IPS-18a (cell line): Measurements from ENCODE around the gene PIAS4.

Source experiments
- H3K27ac ChIP-seq: one replicate; pipeline ENCODE4 v1.5.1; 2013; ENCODE audit warnings: low read length
- H3K27me3 ChIP-seq: one replicate; pipeline ENCODE4 v1.6.1; 2013; ENCODE audit warnings: mild to moderate bottlenecking, low read length; ENCODE audit not compliant: control insufficient read depth, insufficient read depth
- H3K36me3 ChIP-seq: one replicate; pipeline ENCODE4 v1.6.1; 2013; ENCODE audit warnings: low read depth, low read length; ENCODE audit not compliant: control insufficient read depth
- H3K4me1 ChIP-seq: one replicate; pipeline ENCODE4 v1.6.1; 2013; ENCODE audit warnings: low read depth, low read length; ENCODE audit not compliant: control insufficient read depth
- H3K4me3 ChIP-seq: one replicate; pipeline ENCODE4 v1.5.1; 2013; ENCODE audit warnings: low read length
- H3K9ac ChIP-seq: one replicate; pipeline ENCODE4 v1.6.1; 2013; ENCODE audit warnings: mild to moderate bottlenecking, low read length, moderate library complexity
- H3K9me3 ChIP-seq: one replicate; pipeline ENCODE4 v1.6.1; 2013; ENCODE audit warnings: low read depth, low read length; ENCODE audit not compliant: control insufficient read depth

PIAS4 gene

GRCh38 chr19:4069331-4069959 is 61.9 kb downstream of the PIAS4 start:
- H3K9ac ChIP-seq: no peak overlapping the region
- H3K27me3 ChIP-seq: peaks cover 28% of the 10 kb centered on the region
- H3K9me3 ChIP-seq: no peaks in the 10 kb centered on the region
- H3K27ac ChIP-seq: no peak overlapping the region
- no peaks in the 10 kb centered on the region for H3K4me1 ChIP-seq
- no peaks in the 10 kb centered on the region for H3K36me3 ChIP-seq
- no peak overlapping the region for H3K4me3 ChIP-seq

GRCh38 chr19:4071610-4072009 is 64.1 kb downstream of the PIAS4 start:
- Histone ChIP-seq H3K9me3 (no peaks in the 10 kb centered on the region), H3K27ac (no peak overlapping the region), H3K4me3 (no peak overlapping the region), H3K27me3 (peaks cover 28% of the 10 kb centered on the region), H3K9ac (no peak overlapping the region), H3K36me3 (no peaks in the 10 kb centered on the region), H3K4me1 (no peaks in the 10 kb centered on the region)

GRCh38 chr19:4075373-4075772 is 67.8 kb downstream of the PIAS4 start:
- no peaks in the 10 kb centered on the region for H3K9me3 ChIP-seq
- no peak overlapping the region for H3K9ac ChIP-seq
- H3K27me3 ChIP-seq: no peaks in the 10 kb centered on the region
- peaks cover 14% of the 10 kb centered on the region for H3K4me1 ChIP-seq
- no peaks in the 10 kb centered on the region for H3K36me3 ChIP-seq
- H3K4me3 ChIP-seq: no peak overlapping the region
- H3K27ac ChIP-seq: no peak overlapping the region

- H3K27me3 ChIP-seq: no peaks in the 10 kb centered on the region
- no peak overlapping the region for H3K4me3 ChIP-seq
- no peaks in the 10 kb centered on the region for H3K36me3 ChIP-seq
- no peak overlapping the region for H3K27ac ChIP-seq
- peaks cover 14% of the 10 kb centered on the region for H3K4me1 ChIP-seq
- no peaks in the 10 kb centered on the region for H3K9me3 ChIP-seq
- H3K9ac ChIP-seq: no peak overlapping the region
These were observed 69.5 kb downstream of the PIAS4 start for GRCh38 chr19:4077007-4077374.

- H3K27ac ChIP-seq: no peak overlapping the region
- H3K4me3 ChIP-seq: no peak overlapping the region
- H3K4me1 ChIP-seq: peaks cover 14% of the 10 kb centered on the region
- H3K9ac ChIP-seq: no peak overlapping the region
- H3K36me3 ChIP-seq: no peaks in the 10 kb centered on the region
- no peaks in the 10 kb centered on the region for H3K9me3 ChIP-seq
- H3K27me3 ChIP-seq: no peaks in the 10 kb centered on the region
These were observed 70.5 kb downstream of the PIAS4 start for GRCh38 chr19:4077800-4078684.

- no peak overlapping the region for H3K4me3 ChIP-seq
- H3K36me3 ChIP-seq: no peaks in the 10 kb centered on the region
- no peaks in the 10 kb centered on the region for H3K9me3 ChIP-seq
- H3K9ac ChIP-seq: no peak overlapping the region
- H3K27ac ChIP-seq: no peak overlapping the region
- no peaks in the 10 kb centered on the region for H3K27me3 ChIP-seq
- peaks cover 14% of the 10 kb centered on the region for H3K4me1 ChIP-seq
These were observed 72.9 kb downstream of the PIAS4 start for GRCh38 chr19:4080473-4080872.

- Histone ChIP-seq H3K27me3 (no peaks in the 10 kb centered on the region), H3K4me1 (peaks cover 14% of the 10 kb centered on the region), H3K9me3 (no peaks in the 10 kb centered on the region), H3K36me3 (no peaks in the 10 kb centered on the region), H3K4me3 (no peak overlapping the region), H3K9ac (no peak overlapping the region), H3K27ac (no peak overlapping the region)
These were observed 74.0 kb downstream of the PIAS4 start for GRCh38 chr19:4081441-4082129.

- Histone ChIP-seq H3K27me3 (no peaks in the 10 kb centered on the region), H3K9ac (no peak overlapping the region), H3K36me3 (no peaks in the 10 kb centered on the region), H3K27ac (no peak overlapping the region), H3K9me3 (no peaks in the 10 kb centered on the region), H3K4me3 (no peak overlapping the region), H3K4me1 (peaks cover 10% of the 10 kb centered on the region)
These were observed 74.6 kb downstream of the PIAS4 start for GRCh38 chr19:4082172-4082571.

- Histone ChIP-seq H3K9me3 (no peaks in the 10 kb centered on the region), H3K4me1 (no peaks in the 10 kb centered on the region), H3K4me3 (no peak overlapping the region), H3K27ac (no peak overlapping the region), H3K36me3 (peaks cover 1% of the 10 kb centered on the region), H3K27me3 (no peaks in the 10 kb centered on the region), H3K9ac (no peak overlapping the region)
These were observed 76.4 kb downstream of the PIAS4 start for GRCh38 chr19:4083677-4084546.

- Histone ChIP-seq H3K27ac (no peak overlapping the region), H3K4me1 (no peaks in the 10 kb centered on the region), H3K36me3 (peaks cover 7% of the 10 kb centered on the region), H3K27me3 (no peaks in the 10 kb centered on the region), H3K4me3 (no peak overlapping the region), H3K9ac (no peak overlapping the region), H3K9me3 (no peaks in the 10 kb centered on the region)
These were observed 77.0 kb downstream of the PIAS4 start for GRCh38 chr19:4084547-4084877.

- Histone ChIP-seq H3K4me1 (no peaks in the 10 kb centered on the region), H3K9me3 (no peaks in the 10 kb centered on the region), H3K27me3 (no peaks in the 10 kb centered on the region), H3K9ac (no peak overlapping the region), H3K27ac (no peak overlapping the region), H3K4me3 (no peak overlapping the region), H3K36me3 (peaks cover 17% of the 10 kb centered on the region)
These were observed 78.9 kb downstream of the PIAS4 start for GRCh38 chr19:4086411-4086867.
